GM11168 (cell line): ENCODE data around the gene OBI1.

Experiments used
- in situ Hi-C: fragments of 300-500 bp; cut with MboI; formaldehyde crosslinking; loops from one replicate; pipeline ENCODE4 v1.12.0; 2022; ENCODE audit warnings: low sequenced_read_pairs; ENCODE audit not compliant: unreplicated experiment

The OBI1 gene

DNA sequence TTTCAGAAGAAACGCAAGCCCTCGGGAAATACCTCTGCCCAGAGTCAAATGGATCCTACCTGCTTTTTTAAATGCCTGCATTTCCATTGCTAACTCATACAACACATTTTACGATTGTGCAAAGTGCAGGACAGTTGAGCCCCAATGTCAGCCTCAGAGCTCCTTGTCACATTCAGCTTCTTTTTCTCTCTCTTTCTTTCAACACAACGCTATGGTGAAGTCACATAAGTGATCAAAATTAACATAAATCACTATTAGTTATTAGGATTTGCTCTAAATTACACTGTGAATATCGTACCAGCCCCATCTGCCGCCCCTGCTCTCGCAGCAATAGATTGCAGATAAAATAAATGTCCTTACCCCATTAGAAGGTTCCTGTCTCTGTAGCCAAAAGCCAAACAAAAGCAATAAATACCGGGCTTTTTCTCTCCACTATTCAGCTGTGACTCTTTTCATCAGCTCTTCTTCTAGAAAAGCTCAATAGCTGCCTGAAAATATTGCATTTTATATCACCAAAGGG, 64.4 kb downstream of the OBI1 start:
- in situ Hi-C loops = loop anchor here (25.0 kb wide), 2 partner anchors 282 to 357 kb away; no protein-coding TSS in a partner anchor

DNA sequence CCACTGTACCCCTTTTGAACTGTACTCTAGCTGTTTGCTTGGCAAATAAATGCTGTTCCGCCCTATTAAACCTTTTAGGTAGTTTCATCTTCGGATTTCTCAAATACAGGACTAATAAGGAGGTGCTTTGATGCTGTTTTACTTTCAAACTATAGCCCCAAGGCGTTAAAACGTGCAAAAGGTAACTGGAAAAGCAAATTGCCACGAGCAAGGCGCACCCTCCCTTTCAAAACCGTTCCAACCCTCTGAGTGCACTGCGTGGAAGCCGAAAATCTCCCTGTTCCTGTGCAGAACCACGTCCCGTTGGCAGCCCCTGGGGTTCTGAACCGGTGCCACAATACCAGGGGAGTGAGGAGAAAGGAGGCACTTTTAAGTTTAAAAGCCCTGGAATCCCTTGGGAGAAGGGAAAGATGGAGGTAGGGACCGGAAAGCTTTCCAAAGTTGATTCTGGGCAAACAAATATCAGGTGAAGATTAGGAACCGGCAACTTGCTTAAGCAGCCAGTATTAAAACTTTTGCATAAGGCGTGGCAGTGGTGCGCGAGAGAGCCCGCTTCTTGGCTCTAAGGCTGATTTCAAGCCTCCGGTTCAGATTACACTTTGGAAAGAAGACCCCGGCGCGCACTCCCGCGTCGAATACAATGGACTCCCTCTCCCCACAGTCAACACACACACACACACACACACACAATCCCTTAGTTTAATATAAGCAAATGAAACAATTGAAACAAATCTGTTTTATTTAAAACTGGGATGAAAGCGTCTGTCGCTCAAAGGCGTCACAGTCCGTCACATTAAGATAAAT, 65.1 kb downstream of the OBI1 start:
- in situ Hi-C loops = loop anchor here (25.0 kb wide), 2 partner anchors 282 to 357 kb away; no protein-coding TSS in a partner anchor

- in situ Hi-C loops = loop anchor here (25.0 kb wide), 2 partner anchors 281 to 356 kb away; no protein-coding TSS in a partner anchor
These were observed 65.8 kb downstream of the OBI1 start for GRCh38 chr13:78593129-78593528.

- in situ Hi-C loops = loop anchor here (25.0 kb wide), 2 partner anchors 280 to 355 kb away; no protein-coding TSS in a partner anchor
These were observed 66.4 kb downstream of the OBI1 start for GRCh38 chr13:78592584-78592983.

DNA sequence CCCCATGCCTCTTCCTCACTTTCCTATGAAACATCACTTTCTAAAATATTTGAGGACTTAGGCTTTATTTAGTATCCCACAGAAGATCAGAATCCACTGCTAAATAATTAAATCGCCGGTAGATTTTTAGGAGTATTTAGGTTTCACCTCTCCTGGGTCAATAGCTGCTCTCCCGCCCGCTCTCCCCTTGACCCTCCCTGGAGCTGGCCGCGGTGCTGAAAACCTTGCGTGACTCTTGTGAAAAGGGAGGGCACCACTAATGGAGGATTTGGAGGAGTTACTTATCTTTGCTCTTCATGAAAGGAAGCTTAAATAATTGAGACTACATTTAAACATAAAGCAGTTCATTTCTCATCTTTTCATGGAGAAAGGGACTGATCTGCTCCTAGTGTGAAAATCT, 69.7 kb downstream of the OBI1 start:
- in situ Hi-C loops = loop anchor here (25.0 kb wide), 2 partner anchors 277 to 352 kb away; no protein-coding TSS in a partner anchor

- in situ Hi-C loops = loop anchor here (25.0 kb wide), 2 partner anchors 275 to 350 kb away; no protein-coding TSS in a partner anchor
These were observed 71.6 kb downstream of the OBI1 start for GRCh38 chr13:78587395-78587794.

DNA sequence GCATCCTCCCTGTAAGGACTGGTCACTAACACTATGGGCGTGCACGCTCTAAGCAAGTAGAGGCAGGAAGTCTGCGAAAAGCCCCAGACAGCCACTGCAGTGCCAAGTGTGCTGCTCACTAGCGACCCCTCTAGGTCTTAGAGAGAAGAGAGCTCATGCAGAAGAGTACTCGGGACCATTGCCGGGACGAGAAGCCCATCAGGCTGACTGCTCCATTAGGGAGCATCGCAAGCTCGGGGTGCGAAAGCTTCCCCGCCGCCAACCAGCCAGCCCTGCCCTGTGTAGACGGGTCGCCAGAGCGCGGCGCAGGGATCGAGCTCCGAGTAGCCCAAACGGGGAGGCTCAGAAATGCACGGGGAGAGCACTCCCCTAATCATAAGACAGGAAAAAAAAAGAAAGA, 72.2 kb downstream of the OBI1 start:
- in situ Hi-C loops = loop anchor here (25.0 kb wide), 2 partner anchors 274 to 349 kb away; no protein-coding TSS in a partner anchor

DNA sequence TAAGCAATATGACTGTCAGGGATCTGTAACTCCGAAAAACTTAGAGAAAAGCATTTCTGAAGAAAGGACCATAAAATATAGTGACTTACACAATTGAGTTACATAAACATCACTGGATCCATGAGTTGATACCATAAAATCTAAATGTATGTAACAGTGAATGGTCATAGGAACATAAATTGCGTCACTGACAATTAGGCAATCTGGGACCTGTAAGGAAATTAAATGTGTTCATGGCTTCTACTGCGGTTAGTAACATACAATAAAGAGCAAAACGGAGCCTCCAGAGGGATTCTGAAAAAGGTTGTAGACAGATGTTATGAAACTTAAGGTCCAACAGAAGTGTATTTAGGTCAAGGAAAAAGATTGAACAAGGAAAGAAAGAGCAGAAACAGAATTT, 82.7 kb downstream of the OBI1 start:
- in situ Hi-C loops = loop anchor here (25.0 kb wide), 2 partner anchors 264 to 339 kb away; no protein-coding TSS in a partner anchor

DNA sequence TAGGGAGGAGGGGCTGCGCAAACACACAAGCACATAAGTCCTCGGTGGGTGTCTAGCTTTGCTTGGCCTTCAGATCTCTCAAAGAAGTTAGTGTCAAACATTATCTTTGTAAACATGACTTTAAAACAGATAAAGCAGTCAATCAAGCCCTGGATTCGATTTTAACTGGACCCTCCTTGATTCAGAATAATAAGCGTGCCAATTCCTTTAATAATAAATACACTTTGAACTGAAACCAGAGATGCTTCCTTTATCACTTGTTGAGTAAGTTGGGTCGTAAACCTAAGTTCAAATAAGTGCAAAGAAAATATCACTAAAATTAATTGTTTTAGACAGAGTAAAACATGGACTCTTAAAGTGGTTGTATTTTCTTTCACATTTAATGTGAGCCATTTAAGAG, 86.5 kb downstream of the OBI1 start:
- in situ Hi-C loops = no loop called here

GRCh38 chr13:78569029-78569428, 89.9 kb downstream of the OBI1 start:
- in situ Hi-C loops = no loop called here

- in situ Hi-C loops = no loop called here
These were observed 92.3 kb downstream of the OBI1 start for GRCh38 chr13:78566631-78567030.
